Stomach (tissue), 9 donors: ENCODE data around the gene CD80. TPM values are rescaled to one million over a fixed set of nuclear protein-coding genes. Genes with fewer than 3 reads are reported as not detected.

Experiments
- DNase-seq, 2 donors: peaks; one replicate each; pipeline versions ENCODE4 v3.0.0 to v3.0.0-alpha.2; 2013 to 2019
- H3K27ac ChIP-seq, 5 donors: fragments of 200-600 bp in 4 of 5; sonication (generic) in 4 of 5; one replicate each; pipeline ENCODE4 v1.5.1; 2013 to 2019; ENCODE audit warnings: mild to moderate bottlenecking in 1 of 5, moderate library complexity in 1 of 5
- H3K27me3 ChIP-seq, 3 donors: fragments of 200-600 bp; sonication (generic); one replicate each; pipeline ENCODE4 v1.5.1; 2017 to 2019; ENCODE audit warnings: mixed run types in 1 of 3
- H3K36me3 ChIP-seq, 4 donors: fragments of 200-600 bp; sonication (generic); 1 replicate in 3 of 4; 2 replicates in 1 of 4; pipeline ENCODE4 v1.5.1; 2016 to 2019
- H3K4me1 ChIP-seq, 4 donors: fragments of 200-600 bp; sonication (generic); one replicate each; pipeline ENCODE4 v1.5.1; 2016 to 2019
- H3K4me3 ChIP-seq, 4 donors: fragments of 200-600 bp; sonication (generic) in 3 of 4; one replicate each; pipeline ENCODE4 v1.5.1; 2016 to 2019; ENCODE audit warnings: mild to moderate bottlenecking in 1 of 4
- H3K9me3 ChIP-seq, 4 donors: fragments of 200-600 bp; sonication (generic); one replicate each; pipeline ENCODE4 v1.5.1; 2016 to 2019
- EP300 ChIP-seq: sonication (generic); formaldehyde crosslinking; IDR thresholded peaks from one replicate; pipeline ENCODE4 v1.6.1; 2017; ENCODE audit warnings: antibody characterized with exemption
- POLR2A ChIP-seq, 4 donors: fragments of 450-650 bp; IDR thresholded peaks; one replicate each; pipeline ENCODE4 v1.6.1; 2016; ENCODE audit warnings: antibody characterized with exemption in 4 of 4, control low read depth in 2 of 4, mild to moderate bottlenecking in 1 of 4, moderate library complexity in 1 of 4
- POLR2AphosphoS5 ChIP-seq, 3 donors: sonication (generic); formaldehyde crosslinking; IDR thresholded peaks; one replicate each; pipeline ENCODE4 v1.6.1; 2016; ENCODE audit warnings: antibody characterized with exemption in 3 of 3
- WGBS, 5 donors: extraction: QIAGEN DNeasy Blood & Tissue Kit in 3 of 5; methylation state at CpG; one replicate each; pipeline versions ENCODE4 v1.1.5 to v1.1.7; 2013 to 2018; 5-methylcytosine and 5-hydroxymethylcytosine counted together
- intact Hi-C: fragments of 100-400 bp; cut with DNase I; formaldehyde crosslinking; loops from one replicate; pipeline ENCODE4 v1.15.1; 2023; ENCODE audit warnings: low total_unique reads
- polyA plus RNA-seq, 3 donors: library from polyadenylated mRNA; stranded (reverse); fragments of 200-250 nt; gene quantifications; one replicate each; pipeline ENCODE4 v1.2.3, GENCODE V29; 2013
- total RNA-seq, 5 donors: library from RNA; depleted of rRNA; stranded (reverse); fragments of >200 nt; gene quantifications; one replicate each; pipeline versions ENCODE4 v1.1.0 to v1.2.3, GENCODE V29; 2014 to 2016
- TF ChIP-seq, protein P1 (sequence below), 7 experiments: fragments of 450-650 bp in 4 of 7; fragments of 200-600 bp in 3 of 7; sonication (generic) in 3 of 7; IDR thresholded peaks; one replicate each; pipeline ENCODE4 v1.5.1; 2016 to 2019; ENCODE audit warnings: antibody characterized with exemption in 7 of 7, control low read depth in 2 of 7, mild to moderate bottlenecking in 1 of 7
- donor health status: healthy with polysubstance abuse.
- donor health status: Bipolar disorder and iron deficiency.
- donor health status: healthy.

The CD80 gene
- total and polyA plus RNA-seq, 8 donors = 0.14 to 9.9 (median 0.40) TPM; not detected in 2

DNA sequence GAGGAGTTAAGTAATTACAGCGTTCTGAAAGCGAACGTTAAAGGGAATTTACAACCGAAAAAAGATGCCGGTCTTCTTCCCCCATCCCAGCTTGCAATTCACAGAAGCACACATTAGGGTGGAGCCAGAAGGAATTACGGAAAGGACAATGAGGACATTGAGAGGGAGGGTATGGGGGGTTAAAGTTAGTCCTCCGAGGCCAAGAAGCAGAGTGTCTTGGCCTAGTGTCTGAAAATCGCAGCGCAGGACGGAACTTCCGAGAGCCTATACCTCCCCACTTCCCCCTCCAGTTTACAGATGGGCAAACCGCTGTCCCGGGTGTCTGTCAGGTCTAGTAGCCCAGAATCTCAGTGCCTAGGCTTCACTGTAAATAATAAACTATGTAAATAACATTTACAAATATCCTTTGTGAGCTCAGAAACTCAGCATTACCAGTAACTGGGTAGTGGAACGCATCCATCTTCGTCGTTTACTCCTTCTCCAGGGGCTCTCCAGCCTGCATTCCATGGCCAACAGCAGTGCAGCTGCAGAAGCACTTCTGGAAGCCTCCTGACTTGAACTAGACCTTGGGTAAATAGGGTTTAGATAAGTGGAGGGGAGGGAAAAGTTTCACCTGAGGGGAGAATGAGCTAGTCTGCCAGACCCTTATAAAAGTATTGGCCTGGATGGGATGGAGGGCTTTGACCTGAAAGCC lies 20.8 kb upstream of the CD80 start:
- Histone ChIP-seq H3K4me3 (peak overlapping the region; percentile 51 to 72 (median 60)), H3K27ac (peak overlapping the region; percentile 87 to 93 (median 90)), H3K36me3 (no peaks in the 10 kb centered on the region), H3K27me3 (no peaks in the 10 kb centered on the region), H3K4me1 (peaks cover 5 to 28% (median 19%) of the 10 kb centered on the region in 4 donors), H3K9me3 (no peaks in the 10 kb centered on the region)
- WGBS, 5 donors = 14 to 24% (median 21%) methylated on average over 16 of the region's 16 CpGs
- TF ChIP-seq POLR2AphosphoS5 (IDR thresholded peaks at IDR 0.05) (no peak), EP300 (no peak), POLR2A (IDR thresholded peaks at IDR 0.05) (no peak)
- TF ChIP-seq, protein P1, sequence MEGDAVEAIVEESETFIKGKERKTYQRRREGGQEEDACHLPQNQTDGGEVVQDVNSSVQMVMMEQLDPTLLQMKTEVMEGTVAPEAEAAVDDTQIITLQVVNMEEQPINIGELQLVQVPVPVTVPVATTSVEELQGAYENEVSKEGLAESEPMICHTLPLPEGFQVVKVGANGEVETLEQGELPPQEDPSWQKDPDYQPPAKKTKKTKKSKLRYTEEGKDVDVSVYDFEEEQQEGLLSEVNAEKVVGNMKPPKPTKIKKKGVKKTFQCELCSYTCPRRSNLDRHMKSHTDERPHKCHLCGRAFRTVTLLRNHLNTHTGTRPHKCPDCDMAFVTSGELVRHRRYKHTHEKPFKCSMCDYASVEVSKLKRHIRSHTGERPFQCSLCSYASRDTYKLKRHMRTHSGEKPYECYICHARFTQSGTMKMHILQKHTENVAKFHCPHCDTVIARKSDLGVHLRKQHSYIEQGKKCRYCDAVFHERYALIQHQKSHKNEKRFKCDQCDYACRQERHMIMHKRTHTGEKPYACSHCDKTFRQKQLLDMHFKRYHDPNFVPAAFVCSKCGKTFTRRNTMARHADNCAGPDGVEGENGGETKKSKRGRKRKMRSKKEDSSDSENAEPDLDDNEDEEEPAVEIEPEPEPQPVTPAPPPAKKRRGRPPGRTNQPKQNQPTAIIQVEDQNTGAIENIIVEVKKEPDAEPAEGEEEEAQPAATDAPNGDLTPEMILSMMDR (IDR thresholded peaks at IDR 0.05) = no peak
- DNase-seq = peak in 1 of 2 donors; percentile 69
- intact Hi-C loops = no loop called here

- intact Hi-C loops = no loop called here
- H3K27me3 ChIP-seq = no peaks in the 10 kb centered on the region
- TF ChIP-seq, protein P1 (IDR thresholded peaks at IDR 0.05) = no peak
- peak in 2 of 3 donors; percentile 10 to 63 for TF ChIP-seq POLR2AphosphoS5 (IDR thresholded peaks at IDR 0.05)
- no peaks in the 10 kb centered on the region for H3K9me3 ChIP-seq
- H3K4me1 ChIP-seq = peaks cover 5 to 28% (median 19%) of the 10 kb centered on the region in 4 donors
- peak; percentile 84 to 95 for DNase-seq
- H3K27ac ChIP-seq = peak within 1 kb of the TSS; percentile 87 to 93 (median 90)
- H3K36me3 ChIP-seq = no peaks in the 10 kb centered on the region
- WGBS, 5 donors = 1 to 3% (median 1%) methylated on average over 13 to 68 of the region's 68 CpGs
- H3K4me3 ChIP-seq = peak within 1 kb of the TSS; percentile 51 to 72 (median 60)
Measured at GRCh38 chr3:119579366-119580066, 20.1 kb upstream of the CD80 start, which contains the start of gene ADPRH. ADPRH (plus strand) TSS chr3:119579492; CDS start chr3:119582170, 2,678 bp downstream.

GRCh38 chr3:119575507-119575906 lies 16.1 kb upstream of the CD80 start:
- Histone ChIP-seq H3K27me3 (no peaks in the 10 kb centered on the region), H3K27ac (no peak overlapping the region), H3K9me3 (no peaks in the 10 kb centered on the region), H3K36me3 (no peaks in the 10 kb centered on the region), H3K4me3 (no peak overlapping the region), H3K4me1 (peaks cover 3 to 17% (median 13%) of the 10 kb centered on the region in 4 donors)
- intact Hi-C loops = no loop called here
- TF ChIP-seq, protein P1 (IDR thresholded peaks at IDR 0.05) = no peak
- TF ChIP-seq EP300 = no peak
- no peak for TF ChIP-seq POLR2AphosphoS5 (IDR thresholded peaks at IDR 0.05)
- no peak for TF ChIP-seq POLR2A (IDR thresholded peaks at IDR 0.05)
- DNase-seq = no peak

GRCh38 chr3:119571688-119572087 lies 12.3 kb upstream of the CD80 start:
- Histone ChIP-seq H3K4me3 (no peak overlapping the region), H3K4me1 (no peaks in the 10 kb centered on the region), H3K9me3 (no peaks in the 10 kb centered on the region), H3K36me3 (no peaks in the 10 kb centered on the region), H3K27ac (peak overlapping the region in 2 of 5 donors; percentile 20 to 64), H3K27me3 (no peaks in the 10 kb centered on the region)
- no peak for TF ChIP-seq POLR2AphosphoS5 (IDR thresholded peaks at IDR 0.05)
- no peak for TF ChIP-seq POLR2A (IDR thresholded peaks at IDR 0.05)
- no peak for TF ChIP-seq EP300
- TF ChIP-seq, protein P1 (IDR thresholded peaks at IDR 0.05) = no peak
- intact Hi-C loops = no loop called here
- DNase-seq = peak in 1 of 2 donors; percentile 48
- WGBS, 5 donors = 48 to 84% (median 81%) methylated on average over 5 of the region's 5 CpGs
